ENCODE data around the gene IRAK3.

- TF ChIP-seq POLR2AphosphoS5 (IDR thresholded peaks at IDR 0.05) (no peak), CTCF (IDR thresholded peaks at IDR 0.05) (no peak), EP300 (IDR thresholded peaks at IDR 0.05) (no peak)
Measured at GRCh38 chr12:66232263-66232662, 43.2 kb downstream of the IRAK3 start.
